ENCODE data around the gene RNU1-3. TPM values are rescaled to one million over a fixed set of nuclear protein-coding genes. Genes with fewer than 3 reads are reported as not detected.
A peak's percentile ranks its signal among the peaks of the same experiment; 100 is the strongest.
"Not testable (repeated sequence)": the region's sequence is repeated elsewhere in the genome, so short reads cannot be mapped to it uniquely, and the experiment has no call there.

The RNU1-3 gene
- total RNA-seq, 1 donor from 2014 or later: 3,957 TPM

DNA sequence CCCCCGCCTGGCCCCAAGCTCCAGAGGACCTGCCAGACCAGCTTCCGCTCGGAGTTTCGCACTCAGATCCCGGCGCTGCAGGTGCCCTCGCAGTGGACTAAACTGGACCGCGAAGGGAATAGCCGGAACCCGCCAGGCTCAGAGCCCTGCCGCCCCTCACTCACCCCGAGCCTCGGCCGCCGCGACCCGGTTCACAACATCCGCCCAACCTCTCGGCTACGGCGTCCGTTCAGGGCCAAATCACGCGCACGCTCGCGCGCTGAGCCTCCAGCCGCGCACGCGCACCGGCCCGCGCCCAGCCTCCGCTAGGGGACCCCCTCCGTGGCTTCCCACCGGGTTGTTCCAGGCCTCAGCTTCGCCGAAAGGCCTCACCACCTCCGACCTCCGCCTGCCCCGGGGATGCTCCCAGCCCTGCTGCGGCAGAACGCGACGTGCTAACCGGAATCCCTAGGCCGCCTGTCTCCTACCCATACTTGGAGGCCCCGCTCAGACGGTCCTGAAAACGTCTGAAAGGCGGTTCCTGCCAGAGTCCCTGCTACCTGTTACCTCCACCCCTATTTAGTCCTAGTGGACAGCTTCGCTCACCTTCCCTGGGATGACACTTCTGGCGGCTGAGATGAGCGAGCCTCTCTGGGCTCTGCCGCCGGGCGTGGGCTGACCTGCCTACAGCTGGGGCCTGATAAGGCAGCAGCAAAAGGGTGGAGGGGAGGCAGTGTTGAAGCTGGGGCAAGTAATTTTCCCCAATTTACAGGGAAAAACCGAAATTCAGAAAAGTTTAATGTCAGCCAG is 22.1 kb downstream of the RNU1-3 start:
- H3K4me3 Mint-ChIP-seq (ENCODE audit: low read depth); H3K36me3 Mint-ChIP-seq (ENCODE audit: insufficient read depth); H3K27ac Mint-ChIP-seq; H3K27me3 Mint-ChIP-seq; H3K9me3 Mint-ChIP-seq (ENCODE audit: low read depth); H3K4me1 Mint-ChIP-seq (ENCODE audit: low read depth): not testable (repeated sequence)
- peak; percentile 100 for DNase-seq (ENCODE audit: low spot score, unreplicated experiment)
- TF ChIP-seq, protein P1, sequence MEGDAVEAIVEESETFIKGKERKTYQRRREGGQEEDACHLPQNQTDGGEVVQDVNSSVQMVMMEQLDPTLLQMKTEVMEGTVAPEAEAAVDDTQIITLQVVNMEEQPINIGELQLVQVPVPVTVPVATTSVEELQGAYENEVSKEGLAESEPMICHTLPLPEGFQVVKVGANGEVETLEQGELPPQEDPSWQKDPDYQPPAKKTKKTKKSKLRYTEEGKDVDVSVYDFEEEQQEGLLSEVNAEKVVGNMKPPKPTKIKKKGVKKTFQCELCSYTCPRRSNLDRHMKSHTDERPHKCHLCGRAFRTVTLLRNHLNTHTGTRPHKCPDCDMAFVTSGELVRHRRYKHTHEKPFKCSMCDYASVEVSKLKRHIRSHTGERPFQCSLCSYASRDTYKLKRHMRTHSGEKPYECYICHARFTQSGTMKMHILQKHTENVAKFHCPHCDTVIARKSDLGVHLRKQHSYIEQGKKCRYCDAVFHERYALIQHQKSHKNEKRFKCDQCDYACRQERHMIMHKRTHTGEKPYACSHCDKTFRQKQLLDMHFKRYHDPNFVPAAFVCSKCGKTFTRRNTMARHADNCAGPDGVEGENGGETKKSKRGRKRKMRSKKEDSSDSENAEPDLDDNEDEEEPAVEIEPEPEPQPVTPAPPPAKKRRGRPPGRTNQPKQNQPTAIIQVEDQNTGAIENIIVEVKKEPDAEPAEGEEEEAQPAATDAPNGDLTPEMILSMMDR (IDR thresholded peaks at IDR 0.05; ENCODE audit: unreplicated experiment): peak; percentile 74

DNA sequence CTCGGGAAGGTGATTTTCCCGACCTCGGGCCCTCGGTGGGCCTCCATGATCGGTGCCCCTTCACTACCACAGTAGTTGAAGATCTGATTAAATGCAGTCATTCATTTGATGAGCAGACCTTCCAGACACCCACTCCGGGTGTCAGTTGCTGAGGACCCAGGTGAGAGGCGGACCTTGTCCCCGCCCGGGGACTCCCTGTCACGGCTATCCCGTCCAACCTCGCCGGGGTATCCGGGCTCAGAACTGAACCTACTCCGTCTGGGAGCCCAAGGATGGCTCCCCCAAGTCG is 22.6 kb downstream of the RNU1-3 start:
- H3K27me3 Mint-ChIP-seq: no peaks in the 10 kb centered on the region

DNA sequence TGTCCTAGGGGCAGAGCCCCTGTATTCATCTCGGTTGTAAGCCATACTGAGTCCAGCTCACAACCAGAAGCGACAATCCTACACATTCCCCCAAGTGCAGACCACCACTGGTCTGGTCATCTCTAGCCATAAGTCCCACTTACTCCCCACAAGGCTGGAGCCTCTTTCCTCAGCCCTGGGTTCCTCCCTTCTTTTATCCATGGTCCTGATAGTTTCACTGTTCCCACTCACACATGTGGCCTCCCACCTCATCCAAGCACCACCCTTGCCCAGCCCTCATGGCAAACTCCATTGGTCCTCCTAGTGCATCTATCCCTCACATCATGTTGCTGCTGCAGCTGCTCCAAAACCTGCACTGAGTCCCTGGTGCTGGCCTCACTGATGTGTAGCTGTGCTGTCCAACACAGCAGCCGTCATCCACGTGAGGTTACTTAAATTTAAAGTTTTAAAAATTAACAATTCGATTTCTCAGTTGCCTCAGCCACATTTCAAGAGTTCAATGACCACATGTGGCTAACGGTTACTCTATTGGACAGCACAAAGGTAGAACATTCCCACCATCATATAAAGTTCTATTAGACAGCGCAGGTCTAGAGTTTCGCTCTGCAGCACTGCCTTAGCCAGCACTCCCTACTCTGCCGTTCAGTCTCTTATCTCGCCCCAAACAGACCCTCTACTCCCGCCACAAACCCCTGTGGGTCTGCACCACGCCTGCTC is 23.1 kb downstream of the RNU1-3 start:
- not testable (repeated sequence) for H3K27me3 Mint-ChIP-seq; H3K9me3 Mint-ChIP-seq (ENCODE audit: low read depth); H3K4me3 Mint-ChIP-seq (ENCODE audit: low read depth); H3K4me1 Mint-ChIP-seq (ENCODE audit: low read depth); H3K36me3 Mint-ChIP-seq (ENCODE audit: insufficient read depth); H3K27ac Mint-ChIP-seq
- peak; percentile 24 for DNase-seq (ENCODE audit: low spot score, unreplicated experiment)

More for the DNA sequence above, 22.6 kb downstream of the RNU1-3 start:
- Mint-ChIP-seq H3K9me3 (ENCODE audit: low read depth) (no peaks in the 10 kb centered on the region), H3K4me1 (ENCODE audit: low read depth) (no peaks in the 10 kb centered on the region), H3K27ac (no peak overlapping the region), H3K4me3 (ENCODE audit: low read depth) (no peak overlapping the region), H3K36me3 (ENCODE audit: insufficient read depth) (no peaks in the 10 kb centered on the region)
- TF ChIP-seq, protein P1 (IDR thresholded peaks at IDR 0.05; ENCODE audit: unreplicated experiment): no peak
- no peak for DNase-seq (ENCODE audit: low spot score, unreplicated experiment)

DNA sequence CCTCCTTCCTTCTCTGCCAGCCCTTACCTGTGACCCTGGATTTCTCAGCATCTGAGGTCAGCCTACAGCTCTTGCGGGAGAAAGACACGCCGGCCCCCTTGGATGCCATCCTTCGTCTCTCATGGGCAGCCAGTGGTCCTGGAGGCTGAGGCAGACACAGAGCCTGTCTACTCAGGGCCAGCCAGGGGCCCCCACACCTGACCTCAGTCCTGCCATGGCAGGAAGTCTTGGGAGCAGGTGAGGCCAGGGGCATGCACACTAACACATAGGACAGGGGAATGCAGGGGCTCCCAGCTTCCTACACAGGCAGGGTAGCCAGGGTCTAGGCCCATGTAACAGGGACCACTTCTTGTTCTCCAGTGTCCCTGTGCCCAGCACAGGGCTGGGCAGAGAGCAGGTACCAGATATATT is 23.7 kb downstream of the RNU1-3 start:
- not testable (repeated sequence) for H3K27me3 Mint-ChIP-seq; H3K9me3 Mint-ChIP-seq (ENCODE audit: low read depth); H3K36me3 Mint-ChIP-seq (ENCODE audit: insufficient read depth); H3K27ac Mint-ChIP-seq; H3K4me3 Mint-ChIP-seq (ENCODE audit: low read depth); H3K4me1 Mint-ChIP-seq (ENCODE audit: low read depth)
- DNase-seq (ENCODE audit: low spot score, unreplicated experiment): peak; percentile 35

DNA sequence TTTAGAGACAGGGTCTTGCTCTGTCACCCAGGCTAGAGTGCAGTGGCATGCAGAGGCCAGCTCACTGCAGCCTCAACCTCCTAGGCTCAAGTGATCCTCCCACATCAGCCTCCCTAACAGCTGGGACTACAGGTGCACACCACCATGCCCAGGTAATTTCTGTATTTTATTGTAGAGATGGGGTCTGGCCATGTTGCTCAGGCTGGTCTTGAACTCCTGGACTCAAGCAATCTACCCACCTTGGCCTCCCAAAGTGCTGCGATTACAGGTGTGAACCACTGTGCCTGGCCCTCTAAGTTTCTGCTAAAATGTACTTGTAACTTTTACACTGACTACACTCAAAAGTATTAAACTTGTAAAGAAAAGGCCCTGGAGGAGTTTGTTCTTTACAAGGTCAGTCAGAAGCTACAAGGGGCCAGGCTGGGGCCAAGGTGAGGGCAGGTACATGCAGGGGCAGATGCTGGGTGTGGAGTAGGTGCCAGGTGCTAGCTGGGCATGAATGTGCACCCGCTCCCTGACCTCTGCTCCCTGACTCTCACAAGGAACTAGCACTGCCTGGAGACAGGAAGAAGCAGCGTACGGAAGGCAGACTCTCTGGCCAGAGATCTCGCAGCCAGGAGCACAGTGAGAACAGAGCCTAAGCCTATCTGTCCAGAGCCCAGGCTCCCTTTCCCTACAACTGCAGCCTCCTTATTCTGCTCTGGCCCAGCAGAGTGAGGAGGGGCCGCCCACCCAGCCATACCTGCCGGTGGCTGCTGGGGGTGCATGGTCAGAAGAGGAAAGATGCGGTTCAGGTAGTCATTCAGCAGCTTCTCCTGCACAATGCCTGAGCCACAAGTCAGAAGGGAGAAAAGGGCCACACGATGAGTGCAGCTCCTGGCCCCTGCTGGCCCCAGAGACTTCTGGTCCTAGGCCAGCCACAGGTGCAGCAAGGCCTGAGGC is 24.5 kb downstream of the RNU1-3 start:
- DNase-seq (ENCODE audit: low spot score, unreplicated experiment): peak; percentile 10
- H3K9me3 Mint-ChIP-seq (ENCODE audit: low read depth); H3K4me1 Mint-ChIP-seq (ENCODE audit: low read depth); H3K4me3 Mint-ChIP-seq (ENCODE audit: low read depth); H3K36me3 Mint-ChIP-seq (ENCODE audit: insufficient read depth); H3K27me3 Mint-ChIP-seq; H3K27ac Mint-ChIP-seq: not testable (repeated sequence)

DNA sequence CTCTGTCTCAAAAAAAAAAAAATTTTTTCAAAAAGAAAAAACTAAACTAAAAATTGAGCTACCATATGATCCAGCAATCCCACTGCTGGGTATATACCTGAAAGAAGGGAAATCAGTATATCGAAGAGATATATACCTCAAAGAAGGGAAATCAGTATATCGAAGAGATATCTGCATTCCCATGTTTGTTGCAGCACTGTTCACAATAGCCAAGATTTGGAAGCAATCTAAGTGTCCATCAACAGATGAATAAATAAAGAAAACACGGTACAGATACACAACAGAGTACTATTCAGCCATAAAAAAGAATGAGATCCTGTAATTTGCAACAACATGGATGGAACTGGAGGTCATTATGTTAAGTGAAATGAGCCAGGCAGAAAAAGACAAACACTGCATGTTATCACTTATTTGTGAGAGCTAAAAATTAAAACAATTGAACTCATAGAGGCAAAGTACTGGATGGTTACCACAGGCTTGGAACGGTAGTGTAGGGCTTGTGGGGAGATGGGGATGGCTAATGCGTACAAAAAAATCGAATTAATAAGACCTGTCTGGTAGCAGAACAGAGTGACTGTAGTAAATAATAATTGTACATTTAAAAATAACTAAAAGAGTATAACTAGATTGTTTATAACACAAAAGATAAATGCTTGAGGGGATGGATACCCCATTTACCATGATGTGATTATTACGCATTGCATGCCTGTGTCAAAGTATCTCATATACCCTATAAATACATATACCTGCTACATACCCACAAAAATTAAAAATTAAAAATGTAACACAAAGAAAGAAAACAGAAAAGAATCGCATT is 25.4 kb downstream of the RNU1-3 start:
- not testable (repeated sequence) for H3K27ac Mint-ChIP-seq; H3K4me3 Mint-ChIP-seq (ENCODE audit: low read depth); H3K27me3 Mint-ChIP-seq; H3K4me1 Mint-ChIP-seq (ENCODE audit: low read depth); H3K9me3 Mint-ChIP-seq (ENCODE audit: low read depth); H3K36me3 Mint-ChIP-seq (ENCODE audit: insufficient read depth); DNase-seq (ENCODE audit: low spot score, unreplicated experiment)

DNA sequence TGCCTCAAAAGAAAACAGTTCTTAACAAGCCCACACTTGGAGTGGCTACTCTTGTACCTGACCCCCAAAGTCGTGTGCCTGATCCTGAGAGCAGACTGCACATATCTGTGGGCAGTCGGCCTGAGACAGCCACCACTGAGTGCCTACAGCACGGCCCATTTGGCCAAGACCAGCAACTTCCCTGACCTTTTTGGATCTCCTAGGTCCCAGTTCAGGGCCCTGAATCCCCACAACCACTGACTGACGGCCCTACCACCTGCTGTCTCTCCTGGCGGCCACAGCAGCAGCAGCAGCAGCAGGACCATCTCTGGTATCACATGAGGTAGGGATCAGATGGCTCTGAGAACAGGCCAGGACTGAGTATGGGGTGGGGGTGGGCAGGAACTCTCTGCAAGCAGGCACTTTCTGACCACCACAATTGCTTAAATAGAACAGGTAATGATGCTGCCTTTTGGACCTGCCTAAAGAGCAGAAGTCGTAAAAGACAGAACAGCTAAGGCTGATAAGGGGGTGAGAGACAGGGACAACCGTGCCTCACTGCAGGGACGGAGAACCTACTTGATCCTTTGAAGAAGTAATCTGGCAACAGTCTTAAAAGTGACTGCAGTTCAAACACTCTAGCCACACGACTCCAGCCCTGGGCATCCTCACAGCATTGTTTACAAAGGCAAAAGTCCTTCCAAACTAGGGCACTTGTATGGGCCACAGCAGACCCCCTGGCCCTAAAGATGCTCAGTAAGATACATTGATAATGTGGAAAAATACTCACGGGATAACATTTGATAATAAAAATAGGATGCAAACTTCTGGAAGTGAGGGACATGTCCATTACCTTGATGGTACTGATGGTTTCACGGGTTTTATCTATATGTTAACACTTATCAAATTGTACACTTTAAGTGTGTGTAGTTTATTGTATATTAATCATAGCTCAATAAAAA is 27.4 kb downstream of the RNU1-3 start:
- H3K4me1 Mint-ChIP-seq (ENCODE audit: low read depth); H3K27ac Mint-ChIP-seq; H3K9me3 Mint-ChIP-seq (ENCODE audit: low read depth); H3K36me3 Mint-ChIP-seq (ENCODE audit: insufficient read depth); H3K4me3 Mint-ChIP-seq (ENCODE audit: low read depth); H3K27me3 Mint-ChIP-seq: not testable (repeated sequence)
- DNase-seq (ENCODE audit: low spot score, unreplicated experiment): peak; percentile 18

DNA sequence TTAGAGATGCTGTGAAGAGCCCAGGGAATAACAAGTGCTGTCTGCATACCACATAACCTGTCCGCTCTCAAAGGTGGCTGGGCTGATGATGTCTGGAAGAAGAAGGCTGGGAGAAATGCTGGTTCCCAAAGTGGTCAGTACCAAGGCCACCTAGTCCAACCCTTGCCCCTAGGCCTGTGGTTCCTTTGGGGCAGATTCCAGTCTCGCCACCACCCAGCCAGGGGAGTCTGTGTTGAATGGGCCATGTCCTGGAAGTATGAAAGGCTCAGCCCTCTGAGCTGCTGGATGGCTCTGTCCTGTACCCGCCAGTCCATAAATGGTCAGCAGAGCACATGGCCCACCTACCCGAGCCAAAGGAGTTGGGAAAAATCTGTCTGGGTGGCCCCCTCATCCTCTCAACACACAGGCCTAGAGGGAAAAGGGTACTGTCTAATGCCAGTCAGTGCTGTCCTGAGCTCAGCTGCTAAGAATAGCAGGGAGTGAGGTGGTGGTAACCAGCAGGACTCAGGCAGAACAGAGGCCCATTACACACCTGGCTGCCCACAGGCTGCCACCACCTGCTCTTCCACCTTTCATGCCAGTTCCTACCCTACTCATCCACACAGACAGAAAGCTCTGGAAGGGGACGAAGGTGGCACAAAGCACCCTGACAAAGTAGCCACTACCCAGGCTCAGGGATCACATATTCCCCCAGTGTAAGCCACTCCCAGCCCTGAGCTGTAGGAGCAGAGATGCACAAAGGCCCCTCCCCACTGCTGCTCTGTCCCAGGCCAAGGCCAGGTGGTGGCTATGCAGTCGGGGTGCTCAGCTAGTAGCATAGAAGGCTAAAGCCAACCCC is 28.6 kb downstream of the RNU1-3 start:
- DNase-seq (ENCODE audit: low spot score, unreplicated experiment); H3K27ac Mint-ChIP-seq; H3K36me3 Mint-ChIP-seq (ENCODE audit: insufficient read depth); H3K4me1 Mint-ChIP-seq (ENCODE audit: low read depth); H3K9me3 Mint-ChIP-seq (ENCODE audit: low read depth); H3K27me3 Mint-ChIP-seq; H3K4me3 Mint-ChIP-seq (ENCODE audit: low read depth): not testable (repeated sequence)
